Measurements from ENCODE around the gene CETN3.

- TF ChIP-seq CTCF (IDR thresholded peaks at IDR 0.05): no peak
- TF ChIP-seq POLR2A (IDR thresholded peaks at IDR 0.05): peak in 1 of 2 donors; percentile 72
Measured at GRCh38 chr5:90409318-90410177, at the start of gene CETN3.
